H1 (cell line): ENCODE measurements around the gene WDR54. TPM values are rescaled to one million over a fixed set of nuclear protein-coding genes. Genes with fewer than 3 reads are reported as not detected.

Experiments used
- CTCF ChIA-PET: fragments of 300-600 bp; sonication (Branson Sonifier 250); formaldehyde crosslinking; loops from one replicate; lab custom pipeline; 2021; ENCODE audit not compliant: partially characterized antibody; lab: Charles Lee
- POLR2A ChIA-PET: fragments of 300-600 bp; sonication (Branson Sonifier 250); formaldehyde crosslinking; loops from one replicate; lab custom pipeline; 2021; ENCODE audit warnings: inconsistent platforms; ENCODE audit not compliant: partially characterized antibody; lab: Charles Lee
- DNase-seq, 2 experiments: peaks; one replicate each; pipeline versions ENCODE4 v3.0.0 to v3.0.0-alpha.2; 2010 to 2022; ENCODE audit warnings: low spot score in 2 of 2, low read depth in 1 of 2, mixed read lengths in 1 of 2
- FAIRE-seq: peaks from 2 replicates; lab custom pipeline; 2011; peaks lifted over from hg19 to GRCh38; lab: Jason Lieb, UNC
- H2AFZ ChIP-seq: 2 replicates; pipeline ENCODE4 v1.8.1; 2012; ENCODE audit warnings: low read length, inconsistent platforms
- H2AK5ac ChIP-seq: 2 replicates; pipeline ENCODE4 v1.6.1; 2013; ENCODE audit warnings: low read depth, low read length
- H2BK120ac ChIP-seq: replicated peaks from 2 replicates; pipeline ENCODE3; 2013; ENCODE audit warnings: low read depth, low read length, inconsistent platforms
- H2BK12ac ChIP-seq: 2 replicates; pipeline ENCODE4 v1.6.1; 2013; ENCODE audit warnings: low read depth, low read length
- H2BK15ac ChIP-seq: 2 replicates; pipeline ENCODE4 v1.6.1; 2013; ENCODE audit warnings: low read length
- H2BK20ac ChIP-seq: 2 replicates; pipeline ENCODE4 v1.6.1; 2013; ENCODE audit warnings: low read length
- H2BK5ac ChIP-seq: 2 replicates; pipeline ENCODE4 v1.6.1; 2013; ENCODE audit warnings: low read depth, low read length
- H3K14ac ChIP-seq: 2 replicates; pipeline ENCODE4 v1.6.1; 2013; ENCODE audit warnings: inconsistent platforms; ENCODE audit not compliant: insufficient read length
- H3K18ac ChIP-seq: 2 replicates; pipeline ENCODE4 v1.6.1; 2013; ENCODE audit warnings: low read length; ENCODE audit errors: extremely low read depth
- H3K23ac ChIP-seq: 2 replicates; pipeline ENCODE4 v1.6.1; 2013; ENCODE audit warnings: inconsistent platforms; ENCODE audit not compliant: insufficient read length
- H3K23me2 ChIP-seq: 2 replicates; pipeline ENCODE4 v1.6.1; 2013; ENCODE audit warnings: low read depth, low read length
- H3K27ac ChIP-seq: 2 replicates; pipeline ENCODE4 v1.6.1; 2011; ENCODE audit warnings: low read depth, low read length, inconsistent platforms
- H3K27me3 ChIP-seq, 4 experiments: replicated peaks in 1 of 4; 1 replicate in 1 of 4; 2 replicates in 3 of 4; pipeline versions ENCODE4 v1.6.1 to v1.8.1; 2011 to 2013; ENCODE audit warnings: low read length in 3 of 4, mild to moderate bottlenecking in 3 of 4, inconsistent platforms in 2 of 4, mixed read lengths in 2 of 4, moderate library complexity in 1 of 4; ENCODE audit not compliant: control insufficient read depth in 3 of 4, insufficient read depth in 3 of 4; ENCODE audit errors: extremely low read depth in 1 of 4
- H3K36me3 ChIP-seq, 4 experiments: 2 replicates each; pipeline versions ENCODE4 v1.6.1 to v1.8.1; 2011 to 2013; ENCODE audit warnings: mild to moderate bottlenecking in 4 of 4, low read length in 3 of 4, moderate library complexity in 2 of 4, control low read depth in 1 of 4, inconsistent platforms in 1 of 4; ENCODE audit not compliant: insufficient read depth in 4 of 4, control insufficient read depth in 2 of 4
- H3K4ac ChIP-seq: replicated peaks from 2 replicates; pipeline ENCODE3; 2013; ENCODE audit warnings: low read length, low read depth, mixed read lengths, inconsistent platforms; ENCODE audit not compliant: insufficient read length
- H3K4me1 ChIP-seq, 4 experiments: replicated peaks in 1 of 4; 1 replicate in 1 of 4; 2 replicates in 3 of 4; pipeline versions ENCODE4 v1.6.1 to v1.8.1; 2011 to 2013; ENCODE audit warnings: low read length in 3 of 4, inconsistent platforms in 2 of 4, mixed read lengths in 1 of 4; ENCODE audit not compliant: insufficient read depth in 4 of 4, control insufficient read depth in 3 of 4
- H3K4me2 ChIP-seq, 2 experiments: 2 replicates each; pipeline versions ENCODE4 v1.6.1 to v1.8.1; 2011 to 2013; ENCODE audit warnings: low read depth in 2 of 2, low read length in 2 of 2, control low read depth in 1 of 2, inconsistent platforms in 1 of 2, mild to moderate bottlenecking in 1 of 2; ENCODE audit not compliant: insufficient read depth in 1 of 2
- H3K4me3 ChIP-seq, 4 experiments: fragments of 200-600, 300-600 bp in 1 of 4; sonication (generic), shearing (Covaris generic), sonication (Bioruptor Twin) in 1 of 4; 2 replicates each; pipeline versions ENCODE4 v1.5.1 to v1.8.1; 2011 to 2016; ENCODE audit warnings: low read length in 4 of 4, low read depth in 3 of 4, control low read depth in 2 of 4, inconsistent platforms in 2 of 4, mild to moderate bottlenecking in 2 of 4, mixed read lengths in 1 of 4, moderate library complexity in 1 of 4; ENCODE audit not compliant: insufficient read depth in 2 of 4; ENCODE audit errors: extremely low read depth in 1 of 4
- H3K56ac ChIP-seq: replicated peaks from 2 replicates; pipeline ENCODE3; 2013; ENCODE audit warnings: low read depth, mild to moderate bottlenecking, mixed read lengths, low read length, inconsistent platforms; ENCODE audit not compliant: insufficient read length
- H3K79me1 ChIP-seq: 2 replicates; pipeline ENCODE4 v1.6.1; 2013; ENCODE audit warnings: low read depth, low read length, control low read depth
- H3K79me2 ChIP-seq, 2 experiments: 2 replicates each; pipeline versions ENCODE4 v1.6.1 to v1.8.1; 2012 to 2013; ENCODE audit warnings: low read length in 2 of 2, mild to moderate bottlenecking in 2 of 2, inconsistent platforms in 1 of 2; ENCODE audit not compliant: insufficient read depth in 2 of 2, control insufficient read depth in 1 of 2
- H3K9ac ChIP-seq, 4 experiments: replicated peaks in 1 of 4; 1 replicate in 1 of 4; 2 replicates in 3 of 4; pipeline versions ENCODE4 v1.6.1 to v1.8.1; 2011 to 2013; ENCODE audit warnings: low read depth in 3 of 4, low read length in 3 of 4, control low read depth in 2 of 4, mild to moderate bottlenecking in 2 of 4, moderate library complexity in 2 of 4, inconsistent platforms in 1 of 4; ENCODE audit errors: extremely low read depth in 1 of 4
- H3K9me3 ChIP-seq, 2 experiments: 2 replicates each; pipeline versions ENCODE4 v1.6.1 to v1.8.1; 2012 to 2013; ENCODE audit warnings: mild to moderate bottlenecking in 2 of 2, moderate library complexity in 2 of 2, control low read depth in 1 of 2, inconsistent platforms in 1 of 2, low read depth in 1 of 2, low read length in 1 of 2, mixed read lengths in 1 of 2; ENCODE audit not compliant: insufficient read depth in 2 of 2
- H4K20me1 ChIP-seq, 2 experiments: replicated peaks in 1 of 2; 2 replicates each; pipeline versions ENCODE3 to v1.8.1; 2011 to 2013; ENCODE audit warnings: inconsistent platforms in 2 of 2, low read length in 2 of 2, mild to moderate bottlenecking in 1 of 2; ENCODE audit not compliant: insufficient read depth in 2 of 2, control insufficient read depth in 1 of 2
- H4K5ac ChIP-seq: 2 replicates; pipeline ENCODE4 v1.6.1; 2013; ENCODE audit warnings: low read length, low read depth, mixed read lengths, inconsistent platforms; ENCODE audit not compliant: insufficient read length
- H4K8ac ChIP-seq: 2 replicates; pipeline ENCODE4 v1.8.0; 2013; ENCODE audit warnings: mild to moderate bottlenecking, moderate library complexity, low read length, inconsistent platforms; ENCODE audit not compliant: insufficient read depth; ENCODE audit errors: extremely low read depth
- H4K91ac ChIP-seq: replicated peaks from 2 replicates; pipeline ENCODE3; 2013; ENCODE audit warnings: low read length, mixed read lengths, inconsistent platforms; ENCODE audit not compliant: insufficient read length
- CBX8 ChIP-seq: fragments of 300-800, 300-1000 bp; sonication (generic); IDR thresholded peaks from 2 replicates; pipeline ENCODE4 v1.7.1; 2016; ENCODE audit warnings: low read depth, low read length, borderline replicate concordance
- EP300 ChIP-seq, 2 experiments: IDR thresholded peaks; 1 replicate in 1 of 2; 2 replicates in 1 of 2; pipeline ENCODE4 v1.6.1; 2011 to 2012; ENCODE audit warnings: low read depth in 2 of 2, low read length in 2 of 2, mild to moderate bottlenecking in 2 of 2, borderline replicate concordance in 1 of 2, inconsistent platforms in 1 of 2, moderate library complexity in 1 of 2
- HDAC6 ChIP-seq: IDR thresholded peaks from one replicate; pipeline ENCODE4 v1.7.1; 2012; ENCODE audit warnings: low read depth, mild to moderate bottlenecking, inconsistent platforms, low read length, moderate library complexity
- KDM5A ChIP-seq: fragments of 200-600 bp; IDR thresholded peaks from 2 replicates; pipeline ENCODE4 v1.7.1; 2012; ENCODE audit warnings: mild to moderate bottlenecking, low read length, inconsistent platforms, mixed read lengths
- POLR2A ChIP-seq, 2 experiments: IDR thresholded peaks; 1 replicate in 1 of 2; 2 replicates in 1 of 2; pipeline ENCODE4 v1.6.1; 2011; ENCODE audit warnings: low read depth in 2 of 2, low read length in 2 of 2, mild to moderate bottlenecking in 2 of 2; ENCODE audit errors: control extremely low read depth in 1 of 2
- SRF ChIP-seq: IDR thresholded peaks from 2 replicates; pipeline ENCODE4 v1.6.1; 2011; ENCODE audit warnings: mild to moderate bottlenecking, low read depth, low read length, moderate library complexity
- WGBS, 2 experiments: shearing (Covaris generic) in 1 of 2; methylation state at CpG; one replicate each; pipeline versions ENCODE4 v1.1.6 to v1.1.7; 2013 to 2015; ENCODE audit warnings: low lambda C conversion rate in 2 of 2, mixed read lengths in 2 of 2, inconsistent platforms in 1 of 2, low coverage in 1 of 2, missing lambda C conversion rate in 1 of 2; ENCODE audit not compliant: insufficient replicate concordance in 2 of 2, insufficient coverage in 1 of 2, insufficient read length in 1 of 2; ENCODE audit errors: extremely low coverage in 1 of 2, missing lambda C conversion rate in 1 of 2; 5-methylcytosine and 5-hydroxymethylcytosine counted together
- polyA plus RNA-seq, 7 experiments: library from polyadenylated mRNA; depleted of rRNA in 3 of 7; stranded (reverse) in 5 of 7; unstranded in 2 of 7; fragments of >200 nt in 5 of 7; fragments of 200-250 nt in 2 of 7; gene quantifications; 1 replicate in 5 of 7; 2 replicates in 1 of 7; 4 replicates in 1 of 7; pipeline versions ENCODE4 v1.2.1 to v1.2.3, GENCODE V29; 2011 to 2013; ENCODE audit warnings: missing spikeins in 2 of 7, mixed read lengths in 2 of 7
- total RNA-seq: library from RNA; stranded (reverse); fragmentation: NEBNext Ultra II Directional; extraction: Animal tissue kit (Norgen Biotek cat#: 25700); gene quantifications from 2 replicates; pipeline ENCODE4 v1.2.1, GENCODE V29; 2021

The WDR54 gene
- total and polyA plus RNA-seq, 2 of the 8 experiments (the other 6 are each of a cell fraction or from before 2014, with no cell fraction given): 41.6 to 125 TPM

DNA sequence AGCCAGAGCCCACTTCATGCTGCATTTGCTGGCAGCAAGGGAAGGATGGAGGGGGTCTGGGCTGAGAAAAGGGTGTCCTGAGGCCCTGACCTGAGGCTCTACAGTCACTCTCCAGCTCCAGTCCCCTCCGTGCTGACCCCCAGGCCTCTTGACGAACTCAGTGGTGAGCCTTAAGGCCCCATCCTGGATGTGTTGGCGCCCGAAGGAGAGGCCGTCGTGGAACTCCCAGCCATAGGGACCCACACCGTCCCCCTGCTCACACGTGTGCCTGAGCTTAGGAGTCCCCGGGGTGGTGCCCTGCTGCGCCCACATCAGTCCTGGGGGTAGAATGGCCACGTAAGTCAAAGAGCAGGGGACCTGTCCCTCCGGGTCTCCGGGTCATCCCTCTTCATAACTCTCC is 42.9 kb downstream of the WDR54 start:
- H3K23me2 ChIP-seq: peaks cover 8% of the 10 kb centered on the region
- H3K14ac ChIP-seq: no peak overlapping the region
- no peak overlapping the region for H2AK5ac ChIP-seq
- peak overlapping the region; percentile 55 for H4K91ac ChIP-seq
- CTCF ChIA-PET: interaction anchor here (1.3 to 4.4 kb wide), 4 partner anchors 8 to 127 kb away, joined by 4 to 26 read pairs (median 10); partner anchors contain the start of genes CCDC142, MRPL53 and TTC31
- H3K4me2 ChIP-seq: peak overlapping the region; percentile 78 to 94
- H2BK120ac ChIP-seq: no peak overlapping the region
- H3K79me2 ChIP-seq: peaks cover 0 to 5% of the 10 kb centered on the region in 2 experiments; a peak in 1 of 4 replicates
- no peak overlapping the region for H2BK20ac ChIP-seq
- no peak for DNase-seq
- H3K4me1 ChIP-seq: peaks cover 0 to 2% (median 0%) of the 10 kb centered on the region in 4 experiments; a peak in 2 of 7 replicates
- no peaks in the 10 kb centered on the region for H4K20me1 ChIP-seq
- H2BK12ac ChIP-seq: 0 out of 2 replicates have a peak overlapping the region, but pooled peaks have one; percentile 39
- 0 out of 2 replicates have a peak overlapping the region, but pooled peaks have one; percentile 16 for H2BK15ac ChIP-seq
- H2AFZ ChIP-seq: no peak overlapping the region
- no peaks in the 10 kb centered on the region for H3K9me3 ChIP-seq
- H3K4me3 ChIP-seq: peak overlapping the region; percentile 54 to 85 (median 79)
- no peak overlapping the region for H3K18ac ChIP-seq
- H4K5ac ChIP-seq: no peak overlapping the region
- no peak overlapping the region for H3K56ac ChIP-seq
- H3K27me3 ChIP-seq: no peaks in the 10 kb centered on the region
- peaks cover 0 to 12% (median 2%) of the 10 kb centered on the region in 4 experiments; a peak in 4 of 8 replicates for H3K36me3 ChIP-seq
- no peak overlapping the region for H2BK5ac ChIP-seq
- no peak overlapping the region for H3K27ac ChIP-seq
- no peak overlapping the region for H4K8ac ChIP-seq
- no peak overlapping the region for H3K23ac ChIP-seq
- no peak overlapping the region for H3K4ac ChIP-seq
- WGBS, 2 experiments: 25% methylated on average over 13 of the region's 13 CpGs; no CpG with 5 or more reads in 1 of the 2 experiments
- H3K9ac ChIP-seq: peak overlapping the region; percentile 48 to 80 (median 61); a peak in 6 of 7 replicates
- POLR2A ChIA-PET: interaction anchor here (0.8 to 2.2 kb wide), 9 partner anchors 9 to 36 kb away, joined by 3 to 8 read pairs (median 4); partner anchors contain the start of genes CCDC142, INO80B, MRPL53 and TTC31
- FAIRE-seq: no peak
- H3K79me1 ChIP-seq: no peaks in the 10 kb centered on the region; the same call in 1 of the 2 replicates
- TF ChIP-seq KDM5A (no peak), CBX8 (no peak), POLR2A (IDR thresholded peaks at IDR 0.05; ENCODE audit: control extremely low read depth in 1 of 2, low read depth in 2 of 2, low read length in 2 of 2) (no peak), HDAC6 (no peak), EP300 (IDR thresholded peaks at IDR 0.05; ENCODE audit: borderline replicate concordance in 1 of 2, low read depth in 2 of 2, low read length in 2 of 2) (no peak), SRF (no peak)
